HTR-8/SVneo (cell line): Measurements from ENCODE around the gene CLASP1.
A peak's percentile ranks its signal among the peaks of the same experiment; 100 is the strongest.
"Not testable (repeated sequence)": the region's sequence is repeated elsewhere in the genome, so short reads cannot be mapped to it uniquely, and the experiment has no call there.

Source experiments
- DNase-seq: peaks from one replicate; pipeline ENCODE4 v3.0.0; 2011; ENCODE audit warnings: low spot score, mixed read lengths; ENCODE audit not compliant: insufficient read length
- FAIRE-seq: peaks from 2 replicates; lab custom pipeline; 2011; peaks lifted over from hg19 to GRCh38; lab: Jason Lieb, UNC

Gene CLASP1

GRCh38 chr2:121362774-121363173 lies 286.5 kb downstream of the CLASP1 start:
- no peak for FAIRE-seq
- DNase-seq: no peak

GRCh38 chr2:121362226-121362625 lies 287.0 kb downstream of the CLASP1 start:
- DNase-seq (no peak), FAIRE-seq (no peak)

GRCh38 chr2:121360566-121361300 lies 288.5 kb downstream of the CLASP1 start:
- peak; percentile 28 for DNase-seq
- no peak for FAIRE-seq

GRCh38 chr2:121359716-121360565 lies 289.3 kb downstream of the CLASP1 start:
- DNase-seq: no peak
- FAIRE-seq: no peak

GRCh38 chr2:121359170-121359569 lies 290.1 kb downstream of the CLASP1 start:
- DNase-seq: no peak
- FAIRE-seq: no peak

- DNase-seq (no peak), FAIRE-seq (no peak)
These were observed 291.0 kb downstream of the CLASP1 start for GRCh38 chr2:121358291-121358690.

- FAIRE-seq (no peak), DNase-seq (peak; percentile 74)
These were observed 293.1 kb downstream of the CLASP1 start for GRCh38 chr2:121356058-121356640.

- FAIRE-seq: no peak
- DNase-seq: no peak
These were observed 293.8 kb downstream of the CLASP1 start for GRCh38 chr2:121355488-121355887.

GRCh38 chr2:121351521-121352318 lies 297.5 kb downstream of the CLASP1 start:
- no peak for FAIRE-seq
- no peak for DNase-seq

- FAIRE-seq: no peak
- DNase-seq: no peak
These were observed 298.4 kb downstream of the CLASP1 start for GRCh38 chr2:121350890-121351289.

GRCh38 chr2:121350402-121350775 lies 298.9 kb downstream of the CLASP1 start:
- DNase-seq: no peak
- no peak for FAIRE-seq

GRCh38 chr2:121349721-121350401 lies 299.4 kb downstream of the CLASP1 start:
- FAIRE-seq: no peak
- no peak for DNase-seq

GRCh38 chr2:121348128-121348740 lies 301.0 kb downstream of the CLASP1 start:
- FAIRE-seq: no peak
- DNase-seq: no peak

- no peak for DNase-seq
These were observed 302.4 kb downstream of the CLASP1 start for GRCh38 chr2:121346859-121347258.

GRCh38 chr2:121346407-121346806 lies 302.9 kb downstream of the CLASP1 start:
- DNase-seq: no peak
- FAIRE-seq: no peak

More at GRCh38 chr2:121346859-121347258, 302.4 kb downstream of the CLASP1 start:
- FAIRE-seq: no peak

- no peak for DNase-seq
- no peak for FAIRE-seq
These were observed 303.4 kb downstream of the CLASP1 start for GRCh38 chr2:121345887-121346286.

- FAIRE-seq (no peak), DNase-seq (no peak)
These were observed 304.2 kb downstream of the CLASP1 start for GRCh38 chr2:121345101-121345500.

- not testable (repeated sequence) for FAIRE-seq, DNase-seq
These were observed 305.3 kb downstream of the CLASP1 start for GRCh38 chr2:121343828-121344399.

- no peak for FAIRE-seq
- DNase-seq: no peak
These were observed 306.1 kb downstream of the CLASP1 start for GRCh38 chr2:121343191-121343590.
